ENCODE results near the gene FZD10.

Gene FZD10

DNA sequence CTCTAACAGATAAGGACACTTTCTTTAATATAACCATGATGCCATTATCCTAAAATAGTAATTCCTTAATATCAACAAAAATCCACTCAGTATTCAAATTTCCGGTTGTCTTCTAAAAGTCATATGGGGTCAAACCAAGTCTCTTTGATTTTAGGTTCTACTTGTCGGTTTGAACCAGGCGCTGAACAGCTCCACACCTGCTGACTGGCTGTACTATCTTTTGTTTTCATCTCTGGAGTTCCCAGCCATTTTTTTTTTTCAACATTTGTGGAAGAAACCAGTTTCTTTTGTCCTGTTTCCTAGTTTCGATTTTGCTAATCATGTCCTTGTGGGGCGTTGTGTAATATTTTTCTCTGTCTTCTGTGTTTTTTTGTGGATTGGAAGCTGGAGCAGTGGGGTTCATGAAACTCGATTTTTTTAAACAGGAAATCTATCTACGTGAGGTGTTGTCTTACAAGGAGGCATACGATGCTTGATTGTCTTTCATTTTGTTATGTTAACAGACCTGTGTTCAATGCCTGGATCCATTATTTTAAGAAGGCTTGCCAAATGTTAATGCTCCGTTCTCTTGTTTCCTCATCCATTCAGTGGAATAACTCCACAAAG is 50.2 kb downstream of the FZD10 start:
- TF ChIP-seq, protein P1, sequence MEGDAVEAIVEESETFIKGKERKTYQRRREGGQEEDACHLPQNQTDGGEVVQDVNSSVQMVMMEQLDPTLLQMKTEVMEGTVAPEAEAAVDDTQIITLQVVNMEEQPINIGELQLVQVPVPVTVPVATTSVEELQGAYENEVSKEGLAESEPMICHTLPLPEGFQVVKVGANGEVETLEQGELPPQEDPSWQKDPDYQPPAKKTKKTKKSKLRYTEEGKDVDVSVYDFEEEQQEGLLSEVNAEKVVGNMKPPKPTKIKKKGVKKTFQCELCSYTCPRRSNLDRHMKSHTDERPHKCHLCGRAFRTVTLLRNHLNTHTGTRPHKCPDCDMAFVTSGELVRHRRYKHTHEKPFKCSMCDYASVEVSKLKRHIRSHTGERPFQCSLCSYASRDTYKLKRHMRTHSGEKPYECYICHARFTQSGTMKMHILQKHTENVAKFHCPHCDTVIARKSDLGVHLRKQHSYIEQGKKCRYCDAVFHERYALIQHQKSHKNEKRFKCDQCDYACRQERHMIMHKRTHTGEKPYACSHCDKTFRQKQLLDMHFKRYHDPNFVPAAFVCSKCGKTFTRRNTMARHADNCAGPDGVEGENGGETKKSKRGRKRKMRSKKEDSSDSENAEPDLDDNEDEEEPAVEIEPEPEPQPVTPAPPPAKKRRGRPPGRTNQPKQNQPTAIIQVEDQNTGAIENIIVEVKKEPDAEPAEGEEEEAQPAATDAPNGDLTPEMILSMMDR (IDR thresholded peaks at IDR 0.05), result no peak

DNA sequence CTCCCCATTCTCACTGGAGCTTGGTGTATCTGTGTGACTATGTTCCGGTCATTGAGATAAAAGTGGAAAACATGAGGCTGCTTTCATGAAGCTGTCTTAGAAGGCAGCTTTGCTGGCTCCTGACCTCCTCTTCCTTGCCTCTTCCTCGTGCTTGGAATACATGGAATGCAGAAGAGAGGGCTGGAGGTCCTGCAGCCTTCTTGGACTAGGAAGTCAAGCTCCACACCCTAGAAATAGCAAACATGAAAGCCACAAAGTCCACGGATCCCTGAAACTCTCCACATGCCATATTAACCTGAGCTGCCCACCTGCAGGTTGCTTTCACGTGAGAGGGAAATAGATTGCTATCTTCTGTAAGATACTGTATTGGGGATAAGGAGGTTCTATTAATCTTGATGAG is 51.0 kb downstream of the FZD10 start:
- TF ChIP-seq, protein P1 (IDR thresholded peaks at IDR 0.05), result no peak

DNA sequence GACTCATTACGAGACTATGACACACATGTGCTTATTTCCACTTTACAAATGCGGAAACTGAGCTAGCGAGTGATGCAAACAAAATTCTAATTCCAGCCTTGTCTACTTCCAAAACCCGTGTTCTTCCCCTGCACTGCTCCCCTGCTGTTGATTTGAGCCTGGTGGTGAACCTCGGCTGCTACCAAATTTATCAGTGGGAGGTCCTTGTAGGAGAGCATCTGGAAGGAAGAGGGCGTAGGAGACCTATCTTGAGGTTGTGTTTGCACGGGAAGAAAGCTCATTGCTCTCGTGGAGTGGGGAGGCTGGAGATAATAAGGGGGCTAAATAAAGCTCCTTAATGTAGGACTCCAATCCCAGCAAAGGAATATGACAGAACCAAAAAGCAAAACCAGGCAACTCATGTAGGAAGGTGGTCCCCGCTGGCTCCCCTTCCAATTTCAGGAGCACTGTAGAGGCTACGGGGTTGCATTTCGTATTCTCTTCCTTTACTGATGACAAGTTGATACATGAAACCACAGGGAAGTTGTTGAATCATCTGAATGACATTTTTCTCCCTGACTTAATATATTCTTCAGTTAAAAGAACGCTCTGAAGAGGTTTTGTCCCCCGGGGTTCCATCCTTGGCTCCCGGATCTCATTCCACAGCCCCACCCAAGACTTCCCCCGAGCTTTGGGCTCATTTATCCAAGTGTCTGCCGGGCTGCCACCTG is 52.6 kb downstream of the FZD10 start:
- TF ChIP-seq, protein P1 (IDR thresholded peaks at IDR 0.05), result no peak
